NCI-H2196 (cell line): Measurements from ENCODE around the gene MED9.
"Not testable (repeated sequence)": the region's sequence is repeated elsewhere in the genome, so short reads cannot be mapped to it uniquely, and the experiment has no call there.

Experiments used
- DNase-seq: peaks from one replicate; lab custom pipeline; 2025; ENCODE audit not compliant: unreplicated experiment; lab: John Stamatoyannopoulos, UW

MED9 gene

DNA sequence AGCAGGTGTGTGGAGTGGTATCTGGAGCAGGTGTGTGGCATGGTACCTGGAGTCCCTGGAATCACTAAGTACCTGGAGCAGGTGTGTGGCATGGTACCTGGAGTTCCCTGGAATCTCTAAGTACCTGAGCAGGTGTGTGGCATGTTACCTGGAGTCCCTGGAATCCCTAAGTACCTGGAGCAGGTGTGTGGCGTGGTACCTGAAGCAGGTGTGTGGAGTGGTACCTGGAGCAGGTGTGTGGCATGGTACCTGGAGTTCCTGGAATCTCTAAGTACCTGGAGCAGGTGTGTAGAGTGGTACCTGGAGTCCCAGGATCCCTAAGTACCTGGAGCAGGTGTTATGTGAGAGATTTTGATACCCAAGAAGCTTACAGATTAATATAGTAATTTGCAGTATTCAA lies 22.1 kb upstream of the MED9 start:
- peak; percentile 6 for DNase-seq

GRCh38 chr17:17455173-17455572 lies 21.6 kb upstream of the MED9 start:
- DNase-seq: peak; percentile 24

DNA sequence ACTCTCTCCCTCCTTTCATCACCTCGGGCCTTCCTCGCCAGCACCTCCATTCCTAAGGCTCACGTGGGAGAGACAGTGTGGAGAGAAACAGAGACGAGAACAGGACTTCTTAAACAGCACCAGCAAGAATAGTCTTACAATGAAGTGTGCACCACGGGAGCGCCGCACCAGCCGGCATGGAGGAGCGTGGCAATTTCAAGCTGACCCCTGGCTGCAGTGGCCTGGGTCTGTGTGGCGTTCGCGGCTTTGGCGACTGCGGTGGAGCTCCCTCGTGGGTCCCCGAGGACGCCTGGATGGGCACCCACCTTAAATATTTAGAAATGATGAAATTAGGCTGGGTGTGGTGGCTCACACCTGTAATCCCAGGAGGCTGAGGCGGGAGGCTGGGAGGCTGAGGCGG lies 20.5 kb upstream of the MED9 start:
- no peak for DNase-seq

- DNase-seq: no peak
Observed at GRCh38 chr17:17457680-17458079, 19.1 kb upstream of the MED9 start.

DNA sequence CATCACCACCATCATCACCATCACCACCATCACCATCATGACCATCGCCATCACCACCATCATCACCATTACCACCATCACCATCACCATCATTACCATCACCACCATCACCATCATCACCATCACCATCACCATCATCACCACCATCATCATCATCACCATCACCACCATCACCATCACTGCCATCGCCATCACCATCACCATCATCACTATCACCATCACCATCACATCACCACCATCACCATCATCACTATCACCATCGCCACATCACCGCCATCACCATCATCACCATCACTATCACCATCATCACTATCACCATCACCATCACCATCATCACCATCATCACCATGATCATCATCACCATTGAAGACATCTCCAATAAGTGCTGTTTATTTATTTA lies 16.8 kb upstream of the MED9 start:
- no peak for DNase-seq

GRCh38 chr17:17462048-17462824 lies 14.6 kb upstream of the MED9 start:
- DNase-seq: no peak

- DNase-seq: no peak
Observed at GRCh38 chr17:17463821-17464220, 13.0 kb upstream of the MED9 start.

GRCh38 chr17:17465878-17466277 lies 10.9 kb upstream of the MED9 start:
- DNase-seq: not testable (repeated sequence)

DNA sequence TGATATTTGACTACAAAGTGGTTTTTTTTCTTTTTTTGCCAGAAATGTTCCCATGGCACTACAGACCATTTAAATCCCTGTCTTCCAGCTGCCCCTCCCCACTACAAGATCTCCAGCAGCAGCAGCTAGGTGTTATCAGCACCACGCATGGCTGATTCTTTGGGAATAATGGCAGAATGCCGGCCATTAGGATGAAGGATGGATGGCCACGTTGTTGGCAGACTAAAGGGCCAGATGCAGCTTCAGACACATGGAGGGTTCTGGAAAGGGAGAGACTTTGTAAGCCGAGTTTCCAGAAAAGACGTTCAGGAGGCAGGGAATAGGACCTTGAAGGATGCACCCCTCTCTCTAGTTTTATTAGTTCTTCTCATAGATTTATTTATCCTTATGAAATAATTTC lies 10.3 kb upstream of the MED9 start:
- DNase-seq: no peak

GRCh38 chr17:17467016-17467415 lies 9.8 kb upstream of the MED9 start:
- no peak for DNase-seq

DNA sequence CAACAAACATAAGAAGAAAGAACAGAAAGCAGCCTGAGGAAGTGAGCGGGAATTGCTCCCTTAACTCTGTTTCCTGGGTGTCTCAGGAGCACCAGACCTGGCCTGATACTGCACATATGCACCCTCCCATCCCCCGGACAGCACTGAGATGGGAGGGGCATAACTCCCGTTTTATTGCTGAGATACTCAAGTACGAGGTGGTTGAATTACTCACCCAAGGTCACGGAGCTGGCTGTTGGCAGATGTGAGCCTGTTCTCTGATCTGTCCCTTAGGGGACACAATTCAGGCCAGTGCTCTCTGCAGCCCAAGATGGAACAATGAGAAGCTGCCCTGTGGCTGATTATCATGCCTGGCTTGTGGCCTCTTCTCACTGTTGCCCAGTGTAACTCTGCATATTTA lies 9.1 kb upstream of the MED9 start:
- DNase-seq: no peak

DNA sequence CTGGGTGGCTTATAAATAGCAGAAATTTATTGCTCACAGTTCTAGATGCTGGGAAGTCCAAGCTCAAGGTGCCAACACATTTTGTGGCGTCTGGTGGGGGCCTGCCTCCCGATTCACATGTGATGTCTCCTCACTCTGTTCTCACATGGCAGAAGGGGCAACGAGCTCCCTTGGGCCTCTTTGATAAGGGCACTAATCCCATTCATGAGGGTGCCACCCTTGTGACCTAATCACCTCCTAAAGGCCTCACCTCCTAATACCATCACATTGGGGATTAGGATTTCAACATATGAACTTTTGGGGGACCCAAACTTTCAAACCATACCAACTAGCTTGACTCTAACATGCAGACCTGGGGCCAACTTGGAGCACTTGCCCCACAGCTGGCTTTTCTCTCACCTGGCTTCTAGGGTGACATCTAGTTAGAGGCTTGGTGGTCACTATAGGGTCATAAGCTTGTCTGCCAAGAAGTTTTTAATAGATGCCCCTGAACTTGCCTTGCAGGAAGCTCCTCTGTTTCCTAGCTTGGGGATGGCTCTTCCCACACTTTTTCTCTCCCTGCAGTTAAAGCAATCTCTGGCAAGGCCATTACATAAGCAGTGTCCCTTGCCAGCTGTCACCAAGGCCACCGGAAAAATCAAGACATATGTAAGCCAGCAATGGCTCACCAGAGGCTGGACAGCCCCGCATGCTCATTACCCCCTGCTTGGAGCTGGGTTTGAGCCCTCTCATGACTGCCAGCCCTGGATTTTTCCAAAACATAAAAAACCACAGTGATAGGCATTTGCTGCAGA lies 8.4 kb upstream of the MED9 start:
- DNase-seq: no peak

DNA sequence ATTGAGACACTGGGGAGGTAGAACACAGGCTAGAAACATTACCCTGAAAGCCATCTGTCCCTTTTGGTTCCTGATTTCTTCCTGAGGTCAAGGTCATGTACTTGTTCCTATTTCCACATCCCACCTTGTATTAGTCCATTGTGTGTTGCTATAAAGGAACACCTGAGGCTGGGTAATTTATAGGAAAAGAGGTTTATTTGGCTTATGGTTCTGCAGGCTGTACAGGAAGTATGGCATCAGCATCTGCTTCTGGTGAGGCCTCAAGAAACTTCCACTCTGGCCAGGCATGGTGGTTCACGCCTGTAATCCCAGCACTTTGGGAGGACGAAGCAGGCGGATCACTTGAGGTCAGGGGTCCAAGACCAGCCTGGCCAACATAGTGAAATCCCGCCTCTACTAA lies 7.4 kb upstream of the MED9 start:
- no peak for DNase-seq

DNA sequence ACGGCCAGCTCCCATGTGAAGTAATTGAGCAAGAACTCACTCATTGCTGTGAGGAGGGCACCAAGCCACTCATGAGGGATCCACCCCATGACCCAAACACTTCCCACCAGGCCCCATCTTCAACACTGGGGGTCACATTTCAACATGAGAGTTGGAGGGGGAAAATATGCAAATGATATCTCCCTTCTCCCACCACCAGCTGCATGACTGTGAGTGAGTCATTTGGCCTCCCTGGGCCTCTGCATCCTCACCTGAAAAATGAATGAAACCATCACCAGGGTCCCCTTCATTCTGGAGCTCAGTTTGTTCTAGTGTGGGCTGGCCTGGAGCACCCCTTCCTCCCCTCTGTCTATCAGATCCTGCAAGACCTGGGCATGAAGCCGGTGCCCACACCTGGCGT lies 6.8 kb upstream of the MED9 start:
- no peak for DNase-seq

- no peak for DNase-seq
Observed at GRCh38 chr17:17472333-17472920, 4.4 kb upstream of the MED9 start.

- DNase-seq: no peak
Observed at GRCh38 chr17:17474341-17474740, 2.5 kb upstream of the MED9 start.

GRCh38 chr17:17479209-17479608 lies 2.4 kb downstream of the MED9 start:
- no peak for DNase-seq

- DNase-seq: no peak
Observed at GRCh38 chr17:17480593-17481148, 3.9 kb downstream of the MED9 start.

- no peak for DNase-seq
Observed at GRCh38 chr17:17481860-17482259, 5.1 kb downstream of the MED9 start.

GRCh38 chr17:17484451-17484899 lies 7.7 kb downstream of the MED9 start:
- DNase-seq: no peak

DNA sequence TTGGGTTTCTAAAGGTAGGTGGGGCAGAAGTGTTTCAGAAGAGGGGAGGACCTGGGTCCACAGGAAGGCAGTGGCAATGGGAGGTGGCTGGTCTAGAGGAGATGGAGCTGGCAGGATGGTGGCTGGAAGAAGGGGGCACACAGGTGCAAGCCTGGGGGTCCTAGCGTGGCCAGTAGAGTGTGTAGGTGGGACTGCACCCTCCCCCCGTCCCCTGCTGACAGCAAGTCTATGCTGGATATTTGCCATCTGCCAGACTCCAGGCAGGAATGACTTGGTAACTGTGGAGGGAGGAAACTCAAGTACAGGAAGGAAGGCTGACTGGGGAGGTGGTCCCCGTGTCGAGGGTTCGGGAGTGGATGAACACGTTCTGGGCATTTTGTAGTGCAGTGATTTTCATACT lies 8.6 kb downstream of the MED9 start:
- DNase-seq: no peak

- not testable (repeated sequence) for DNase-seq
Observed at GRCh38 chr17:17486416-17486815, 9.6 kb downstream of the MED9 start.
